ES-I3 (cell line): ENCODE data around the gene TFF1.

ENCODE experiments used
- H3K36me3 ChIP-seq: 2 replicates; pipeline ENCODE4 v1.6.1; 2013; ENCODE audit warnings: mild to moderate bottlenecking, low read length, control low read depth, moderate library complexity; ENCODE audit not compliant: insufficient read depth
- H3K4me1 ChIP-seq: 2 replicates; pipeline ENCODE4 v1.6.1; 2013; ENCODE audit warnings: mild to moderate bottlenecking, control low read depth, low read length; ENCODE audit not compliant: insufficient read depth
- H3K9ac ChIP-seq: 2 replicates; pipeline ENCODE4 v1.6.1; 2013; ENCODE audit warnings: low read depth, mild to moderate bottlenecking, low read length, moderate library complexity
- H3K9me3 ChIP-seq: 2 replicates; pipeline ENCODE4 v1.6.1; 2013; ENCODE audit warnings: mild to moderate bottlenecking, low read length, moderate library complexity; ENCODE audit not compliant: control insufficient read depth, insufficient read depth

The TFF1 gene

GRCh38 chr21:42356046-42356445 is 10.3 kb downstream of the TFF1 start:
- Histone ChIP-seq H3K4me1 (no peaks in the 10 kb centered on the region), H3K9me3 (peaks cover 2% of the 10 kb centered on the region; the same call in 1 of the 2 replicates), H3K36me3 (no peaks in the 10 kb centered on the region), H3K9ac (no peak overlapping the region)

- Histone ChIP-seq H3K9ac (no peak overlapping the region), H3K9me3 (0 out of 2 replicates have a peak, but pooled peaks cover 2% of the 10 kb centered on the region), H3K36me3 (no peaks in the 10 kb centered on the region), H3K4me1 (no peaks in the 10 kb centered on the region)
These were observed 12.7 kb downstream of the TFF1 start for GRCh38 chr21:42353623-42354022.

- H3K4me1 ChIP-seq: no peaks in the 10 kb centered on the region
- H3K36me3 ChIP-seq: no peaks in the 10 kb centered on the region
- 0 out of 2 replicates have a peak, but pooled peaks cover 2% of the 10 kb centered on the region for H3K9me3 ChIP-seq
- no peak overlapping the region for H3K9ac ChIP-seq
These were observed 13.8 kb downstream of the TFF1 start for GRCh38 chr21:42352441-42353095.

DNA sequence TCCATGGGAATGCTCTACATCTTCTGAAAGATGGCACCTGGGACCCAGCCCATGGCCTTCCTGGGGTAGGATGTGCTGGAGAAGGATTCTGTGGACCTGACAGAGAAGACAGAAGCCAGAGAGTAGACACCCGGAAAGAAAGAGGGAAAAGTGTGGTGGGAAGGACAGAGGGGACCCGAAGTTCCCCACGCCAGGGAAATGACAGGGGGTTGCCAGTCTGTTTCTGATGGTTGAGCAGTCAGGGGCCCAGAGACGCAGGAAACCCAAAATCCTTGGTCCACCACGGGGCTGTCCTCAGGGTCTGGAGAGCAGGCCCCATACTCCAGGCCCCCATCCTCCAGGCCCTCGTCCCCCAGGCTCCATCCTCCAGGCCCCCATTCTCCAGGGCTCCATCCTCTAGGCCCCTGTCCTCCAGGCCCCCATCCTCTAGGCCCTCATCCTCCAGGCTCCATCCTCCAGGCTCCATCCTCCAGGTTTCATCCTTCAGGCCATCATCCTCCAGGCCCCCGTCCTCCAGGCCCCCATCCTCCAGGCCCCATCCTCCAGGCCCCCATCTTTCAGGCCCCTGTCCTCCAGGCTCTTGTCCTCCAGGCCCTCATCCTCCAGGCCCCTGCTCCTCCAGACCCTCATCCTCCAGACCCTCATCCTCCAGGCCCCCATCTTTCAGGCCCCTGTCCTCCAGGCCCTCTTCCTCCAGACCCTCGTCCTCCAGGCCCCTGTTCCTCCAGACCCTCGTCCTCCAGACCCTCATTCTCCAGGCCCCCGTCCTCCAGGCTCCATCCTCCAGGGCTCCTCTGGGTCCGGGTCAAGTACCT is 14.5 kb downstream of the TFF1 start:
- H3K9me3 ChIP-seq: 0 out of 2 replicates have a peak, but pooled peaks cover 2% of the 10 kb centered on the region
- H3K9ac ChIP-seq: no peak overlapping the region
- H3K36me3 ChIP-seq: no peaks in the 10 kb centered on the region
- H3K4me1 ChIP-seq: no peaks in the 10 kb centered on the region

DNA sequence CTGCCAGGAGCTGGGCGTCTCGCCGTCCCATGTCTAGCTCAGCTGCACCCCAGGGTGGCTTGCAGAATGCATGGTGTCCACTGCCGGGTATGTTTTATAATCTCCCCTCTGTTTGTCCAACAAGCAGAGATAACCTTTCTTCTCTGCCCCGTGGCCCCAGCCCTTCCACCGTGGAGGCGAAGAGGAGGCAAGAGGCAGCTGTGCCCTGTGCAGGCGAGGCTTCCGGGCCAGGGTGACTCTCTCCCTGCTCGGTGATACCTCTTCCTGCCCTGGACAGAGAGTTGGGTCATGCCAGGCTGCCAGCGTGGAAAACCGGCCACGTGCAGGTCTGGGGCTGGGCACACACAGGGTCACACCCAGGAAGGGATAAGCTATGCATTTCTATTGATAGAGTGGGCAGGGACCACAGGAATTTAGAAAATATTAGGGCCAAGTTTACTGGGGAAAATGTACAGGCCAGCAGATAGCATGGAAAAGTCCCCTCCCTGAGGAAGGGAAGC is 15.4 kb downstream of the TFF1 start, which contains the start of gene TFF2:
Gene TFF2 (minus strand): TSS at position 68 of the 500 bp plus-strand sequence. CDS start 37 bp downstream, at position 31.
- Histone ChIP-seq H3K36me3 (no peaks in the 10 kb centered on the region), H3K9ac (no peak within 1 kb of the TSS), H3K9me3 (no peaks in the 10 kb centered on the region)

DNA sequence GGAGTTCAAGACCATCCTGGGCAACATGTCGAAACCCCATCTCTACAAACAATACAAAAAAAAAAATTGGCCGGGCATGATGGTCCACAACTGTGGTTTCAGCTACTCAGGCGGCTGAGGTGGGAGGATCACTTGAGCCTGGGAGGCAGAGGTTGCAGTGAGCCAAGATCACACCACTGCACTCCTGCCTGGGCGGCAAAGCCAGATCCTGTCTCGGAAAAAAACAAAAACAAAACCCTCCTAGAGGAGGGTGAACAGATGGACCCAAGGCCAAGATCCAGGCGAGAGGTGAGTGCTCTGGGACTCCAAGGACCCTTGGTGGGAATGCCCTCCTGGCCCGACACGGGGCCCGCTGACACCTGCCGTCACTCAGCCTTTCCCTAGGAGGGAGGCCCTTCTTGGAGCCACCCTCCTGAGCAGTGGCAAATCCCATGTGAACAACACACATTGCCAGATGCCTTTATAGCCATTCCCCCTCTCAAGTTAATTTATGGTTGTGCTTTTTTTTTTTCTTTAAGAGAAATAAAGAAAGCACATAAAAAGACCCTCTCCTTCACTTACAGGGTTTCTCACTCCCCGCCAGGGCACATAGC is 15.9 kb downstream of the TFF1 start:
- Histone ChIP-seq H3K36me3 (no peaks in the 10 kb centered on the region), H3K9me3 (no peaks in the 10 kb centered on the region), H3K4me1 (no peaks in the 10 kb centered on the region), H3K9ac (no peak overlapping the region)

More for the DNA sequence above, 15.4 kb downstream of the TFF1 start, which contains the start of gene TFF2:
- H3K4me1 ChIP-seq: no peaks in the 10 kb centered on the region

DNA sequence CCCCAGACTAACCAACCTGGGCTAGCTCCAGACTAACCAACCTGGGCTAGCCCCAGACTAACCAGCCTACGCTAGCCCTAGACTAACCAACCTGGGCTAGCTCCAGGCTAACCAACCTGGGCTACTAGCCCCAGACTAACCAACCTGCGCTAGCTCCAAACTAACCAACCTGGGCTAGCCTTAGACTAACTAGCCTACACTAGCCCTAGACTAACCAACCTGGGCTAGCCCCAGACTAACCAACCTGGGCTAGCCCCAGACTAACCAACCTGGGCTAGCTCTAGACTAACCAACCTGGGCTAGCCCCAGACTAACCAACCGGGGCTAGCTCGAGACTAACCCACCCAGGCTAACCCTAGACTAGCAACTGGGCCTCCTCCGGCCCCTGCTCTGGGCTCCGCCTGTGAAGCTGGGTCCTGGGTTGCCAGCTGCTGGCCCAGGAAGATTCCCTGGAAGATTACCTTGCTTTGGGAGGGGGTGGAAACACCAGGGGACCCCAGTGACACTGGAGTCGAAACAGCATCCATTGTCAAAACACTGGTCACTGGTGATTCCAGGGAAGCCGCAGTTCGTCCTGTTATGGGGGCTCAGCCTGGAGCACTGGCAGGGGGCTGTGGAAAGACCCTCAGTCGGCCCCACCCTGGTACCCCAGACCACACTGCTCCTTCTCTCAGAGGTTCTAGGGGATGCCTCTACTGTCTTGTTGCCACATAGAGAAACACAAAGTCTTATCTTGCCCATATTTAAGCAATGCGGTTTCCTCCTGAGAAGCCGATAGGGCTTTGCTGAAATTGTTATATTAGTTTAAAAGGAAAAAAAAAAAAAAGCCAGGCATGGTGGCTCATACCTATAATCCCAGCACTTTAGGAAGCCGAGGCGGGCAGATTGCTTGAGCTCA is 16.7 kb downstream of the TFF1 start:
- Histone ChIP-seq H3K4me1 (no peaks in the 10 kb centered on the region), H3K9me3 (no peaks in the 10 kb centered on the region), H3K9ac (no peak overlapping the region), H3K36me3 (no peaks in the 10 kb centered on the region)

DNA sequence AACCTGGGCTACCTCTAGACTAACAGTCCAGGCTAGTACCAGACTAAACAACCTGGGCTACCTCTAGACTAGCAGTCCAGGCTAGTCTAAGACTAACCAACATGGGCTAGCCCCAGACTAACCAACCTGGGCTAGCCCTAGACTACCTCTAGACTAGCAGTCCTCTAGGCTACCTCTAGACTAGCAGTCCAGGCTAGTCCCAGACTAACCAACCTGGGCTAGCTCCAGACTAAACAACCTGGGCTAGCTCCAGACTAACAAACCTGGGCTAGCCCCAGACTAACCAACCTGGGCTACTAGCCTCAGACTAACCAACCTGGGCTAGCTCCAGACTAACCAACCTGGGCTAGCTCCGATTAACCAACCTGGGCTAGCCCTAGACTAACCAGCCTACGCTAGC is 17.6 kb downstream of the TFF1 start:
- no peak overlapping the region for H3K9ac ChIP-seq
- H3K36me3 ChIP-seq: no peaks in the 10 kb centered on the region
- H3K4me1 ChIP-seq: no peaks in the 10 kb centered on the region
- no peaks in the 10 kb centered on the region for H3K9me3 ChIP-seq

- H3K36me3 ChIP-seq: no peaks in the 10 kb centered on the region
- no peaks in the 10 kb centered on the region for H3K4me1 ChIP-seq
- no peaks in the 10 kb centered on the region for H3K9me3 ChIP-seq
- H3K9ac ChIP-seq: no peak overlapping the region
These were observed 18.6 kb downstream of the TFF1 start for GRCh38 chr21:42347601-42348327.

DNA sequence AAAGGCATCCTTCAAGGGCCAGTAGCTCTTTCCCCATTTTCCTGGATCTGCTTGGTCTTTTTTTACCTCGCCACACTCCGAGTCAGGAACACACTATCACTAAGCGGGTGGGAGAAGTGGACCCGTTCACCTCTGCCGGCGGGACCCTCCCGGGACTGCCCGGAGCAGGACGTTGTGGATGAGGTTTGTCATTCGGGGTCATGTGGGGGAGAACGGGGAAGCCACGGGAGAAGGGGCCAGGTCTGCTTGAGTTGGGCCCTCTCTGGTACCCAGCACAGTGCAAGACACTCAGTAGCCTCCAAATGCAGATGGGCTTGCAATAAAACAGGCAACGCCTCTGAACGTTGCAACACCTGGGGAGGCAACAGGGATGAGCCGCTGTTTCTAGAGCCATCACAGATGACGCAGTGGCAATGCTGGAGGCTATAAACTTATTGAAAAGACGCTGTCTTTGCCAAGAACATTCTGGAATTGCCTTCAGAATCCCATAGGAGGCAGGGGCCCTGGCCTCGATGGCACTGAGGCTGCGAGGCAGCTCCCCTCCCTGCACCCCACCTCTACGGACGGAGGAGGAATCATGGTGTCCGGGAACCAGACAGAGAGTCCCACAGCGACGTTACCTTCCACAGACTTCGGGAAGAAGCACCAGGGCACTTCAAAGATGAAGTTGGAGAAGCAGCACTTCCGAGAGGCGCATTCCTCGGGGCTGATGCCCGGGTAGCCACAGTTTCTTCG is 19.3 kb downstream of the TFF1 start:
- Histone ChIP-seq H3K9me3 (no peaks in the 10 kb centered on the region), H3K36me3 (no peaks in the 10 kb centered on the region), H3K9ac (no peak overlapping the region), H3K4me1 (no peaks in the 10 kb centered on the region)

DNA sequence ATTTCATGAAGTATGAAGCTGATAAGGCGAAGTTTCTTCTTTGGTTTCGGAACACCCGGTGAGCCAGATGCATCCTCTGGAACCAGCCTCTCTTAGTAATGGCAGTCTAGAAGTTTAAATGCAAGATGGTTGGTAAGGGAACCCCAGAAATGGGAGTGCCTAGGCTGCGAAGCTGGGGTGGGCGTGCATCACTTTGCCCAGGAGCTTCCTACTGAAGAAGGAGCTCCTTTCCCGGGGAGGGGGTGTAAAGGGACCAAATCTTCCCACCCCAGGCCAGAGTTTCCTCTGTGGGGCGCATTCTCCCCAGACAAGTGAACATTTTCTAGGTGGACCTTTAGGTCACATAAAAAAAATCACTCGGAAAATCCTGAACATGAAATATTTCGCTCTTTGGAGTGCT is 19.9 kb downstream of the TFF1 start:
- no peak overlapping the region for H3K9ac ChIP-seq

GRCh38 chr21:42344631-42345030 is 21.7 kb downstream of the TFF1 start:
- H3K9me3 ChIP-seq: no peaks in the 10 kb centered on the region
- H3K4me1 ChIP-seq: no peaks in the 10 kb centered on the region
- no peaks in the 10 kb centered on the region for H3K36me3 ChIP-seq
- no peak overlapping the region for H3K9ac ChIP-seq

More for the DNA sequence above, 19.9 kb downstream of the TFF1 start:
- H3K36me3 ChIP-seq: no peaks in the 10 kb centered on the region
- no peaks in the 10 kb centered on the region for H3K4me1 ChIP-seq
- no peaks in the 10 kb centered on the region for H3K9me3 ChIP-seq
